Adrenal gland (tissue), 5 donors: Measurements from ENCODE around the gene DNM2.

Source experiments
- POLR2A ChIP-seq, 2 donors: fragments of 450-650 bp; IDR thresholded peaks; one replicate each; pipeline ENCODE4 v1.6.1; 2017; ENCODE audit warnings: antibody characterized with exemption in 2 of 2, mild to moderate bottlenecking in 2 of 2, moderate library complexity in 1 of 2
- TF ChIP-seq, protein P1 (sequence below), 6 experiments: fragments of 450-650 bp in 4 of 6; fragments of 200-600 bp in 2 of 6; sonication (generic) in 1 of 6; IDR thresholded peaks; 1 replicate in 5 of 6; 2 replicates in 1 of 6; pipeline versions ENCODE4 v1.5.1 to v1.8.0; 2016 to 2021; ENCODE audit warnings: antibody characterized with exemption in 6 of 6, mild to moderate bottlenecking in 2 of 6, moderate library complexity in 1 of 6
- donor health status: DM: no; HTN: no; CAD: no.

DNA sequence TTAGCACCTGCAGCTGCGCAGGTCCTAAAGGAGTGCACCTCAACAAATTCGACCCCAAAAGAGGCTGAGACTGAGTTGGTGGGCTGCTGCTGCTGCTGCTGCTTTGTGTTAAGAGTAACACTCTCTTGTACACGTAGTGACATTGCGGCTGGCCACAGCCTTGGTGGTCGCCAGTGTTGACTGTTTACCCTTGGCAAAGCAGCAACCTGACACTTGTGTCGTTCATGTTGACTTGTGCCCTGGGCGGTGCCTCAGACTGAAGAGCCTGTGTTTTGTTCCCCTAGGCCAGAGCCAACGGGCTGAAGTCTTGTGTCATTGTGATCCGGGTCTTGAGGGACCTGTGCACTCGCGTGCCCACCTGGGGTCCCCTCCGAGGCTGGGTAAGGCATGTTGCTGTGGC, 39.1 kb upstream of the DNM2 start:
- TF ChIP-seq, protein P1, sequence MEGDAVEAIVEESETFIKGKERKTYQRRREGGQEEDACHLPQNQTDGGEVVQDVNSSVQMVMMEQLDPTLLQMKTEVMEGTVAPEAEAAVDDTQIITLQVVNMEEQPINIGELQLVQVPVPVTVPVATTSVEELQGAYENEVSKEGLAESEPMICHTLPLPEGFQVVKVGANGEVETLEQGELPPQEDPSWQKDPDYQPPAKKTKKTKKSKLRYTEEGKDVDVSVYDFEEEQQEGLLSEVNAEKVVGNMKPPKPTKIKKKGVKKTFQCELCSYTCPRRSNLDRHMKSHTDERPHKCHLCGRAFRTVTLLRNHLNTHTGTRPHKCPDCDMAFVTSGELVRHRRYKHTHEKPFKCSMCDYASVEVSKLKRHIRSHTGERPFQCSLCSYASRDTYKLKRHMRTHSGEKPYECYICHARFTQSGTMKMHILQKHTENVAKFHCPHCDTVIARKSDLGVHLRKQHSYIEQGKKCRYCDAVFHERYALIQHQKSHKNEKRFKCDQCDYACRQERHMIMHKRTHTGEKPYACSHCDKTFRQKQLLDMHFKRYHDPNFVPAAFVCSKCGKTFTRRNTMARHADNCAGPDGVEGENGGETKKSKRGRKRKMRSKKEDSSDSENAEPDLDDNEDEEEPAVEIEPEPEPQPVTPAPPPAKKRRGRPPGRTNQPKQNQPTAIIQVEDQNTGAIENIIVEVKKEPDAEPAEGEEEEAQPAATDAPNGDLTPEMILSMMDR (IDR thresholded peaks at IDR 0.05) = no peak
- TF ChIP-seq POLR2A (IDR thresholded peaks at IDR 0.05) = no peak
